Measurements from ENCODE around the gene VEZT. TPM values are rescaled to one million over a fixed set of nuclear protein-coding genes. Genes with fewer than 3 reads are reported as not detected.
"Not testable (repeated sequence)": the region's sequence is repeated elsewhere in the genome, so short reads cannot be mapped to it uniquely, and the experiment has no call there.

Gene VEZT
- total RNA-seq, 1 donor from 2014 or later, result 108 TPM

GRCh38 chr12:95224202-95225170, 6.9 kb downstream of the VEZT start:
- DNase-seq, result no peak

DNA sequence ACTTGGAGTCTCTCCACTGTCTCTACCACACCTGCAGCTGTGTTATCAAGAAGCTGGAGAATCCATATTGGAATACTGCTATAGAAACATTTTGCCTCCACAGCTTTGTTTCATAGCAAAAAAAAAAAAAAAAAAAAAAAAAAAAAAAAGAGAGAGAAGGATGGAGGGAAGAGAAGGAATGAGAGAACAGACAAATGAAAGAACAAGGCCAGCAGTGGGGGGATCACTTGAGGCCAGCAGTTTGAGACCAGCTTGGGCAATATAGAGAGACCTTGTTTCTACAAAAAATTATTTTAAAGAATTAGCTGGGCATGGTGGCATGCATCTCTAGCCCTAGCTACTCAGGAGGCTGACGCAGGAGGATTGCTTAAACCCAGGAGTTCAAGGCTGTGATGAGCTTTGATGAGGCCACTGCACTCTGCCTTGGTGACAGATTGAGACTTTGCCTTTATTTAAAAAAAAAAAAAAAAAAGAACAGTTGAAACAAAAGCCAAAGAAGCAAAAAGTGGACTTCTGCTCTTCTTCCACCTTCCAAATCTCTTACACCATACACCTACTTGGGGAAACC, 8.1 kb downstream of the VEZT start:
- no peak for DNase-seq

GRCh38 chr12:95227818-95228356, 10.3 kb downstream of the VEZT start:
- no peak for DNase-seq

DNA sequence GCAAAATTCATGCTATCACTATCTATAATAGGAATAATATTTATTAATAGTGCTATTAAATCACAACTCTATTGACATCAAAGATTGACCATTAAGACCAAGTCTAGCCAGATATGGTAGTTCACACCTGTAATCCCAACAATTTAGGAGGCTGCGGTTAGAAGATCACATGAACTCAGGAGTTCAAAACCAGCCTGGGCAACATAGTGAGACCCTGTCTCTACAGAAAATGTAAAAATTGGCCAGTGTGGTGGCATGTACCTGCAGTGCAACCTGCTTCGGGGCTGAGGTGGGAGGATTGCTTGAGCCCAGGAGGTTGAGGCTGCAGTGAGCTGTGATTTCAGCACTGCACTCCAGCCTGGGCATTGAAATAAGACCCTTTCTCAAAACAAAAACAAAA, 11.0 kb downstream of the VEZT start:
- no peak for DNase-seq

GRCh38 chr12:95229636-95230035, 12.0 kb downstream of the VEZT start:
- no peak for DNase-seq

DNA sequence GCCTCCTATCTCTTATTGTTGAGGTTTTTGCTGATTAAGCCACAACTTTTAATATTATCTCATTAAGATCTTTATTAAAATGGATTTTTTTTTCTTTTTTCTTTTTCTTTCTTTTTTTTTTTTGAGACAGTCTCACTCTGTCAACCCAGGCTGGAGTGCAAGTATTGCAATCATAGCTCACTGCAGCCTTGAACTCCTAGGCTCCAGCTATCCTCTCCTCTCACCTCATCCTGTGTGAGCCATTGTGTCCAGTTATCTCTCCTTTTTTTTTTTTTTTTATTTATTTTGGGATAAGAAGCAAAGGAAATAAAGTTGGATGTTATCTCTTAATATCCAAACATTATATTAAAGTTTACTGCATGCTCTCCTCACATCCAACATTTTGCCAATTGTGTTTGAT, 12.7 kb downstream of the VEZT start:
- DNase-seq, result no peak

- DNase-seq, result no peak
Measured at GRCh38 chr12:95231190-95231589, 13.6 kb downstream of the VEZT start.

GRCh38 chr12:95234187-95234586, 16.6 kb downstream of the VEZT start:
- not testable (repeated sequence) for DNase-seq

GRCh38 chr12:95235621-95236020, 18.0 kb downstream of the VEZT start:
- DNase-seq, result not testable (repeated sequence)

DNA sequence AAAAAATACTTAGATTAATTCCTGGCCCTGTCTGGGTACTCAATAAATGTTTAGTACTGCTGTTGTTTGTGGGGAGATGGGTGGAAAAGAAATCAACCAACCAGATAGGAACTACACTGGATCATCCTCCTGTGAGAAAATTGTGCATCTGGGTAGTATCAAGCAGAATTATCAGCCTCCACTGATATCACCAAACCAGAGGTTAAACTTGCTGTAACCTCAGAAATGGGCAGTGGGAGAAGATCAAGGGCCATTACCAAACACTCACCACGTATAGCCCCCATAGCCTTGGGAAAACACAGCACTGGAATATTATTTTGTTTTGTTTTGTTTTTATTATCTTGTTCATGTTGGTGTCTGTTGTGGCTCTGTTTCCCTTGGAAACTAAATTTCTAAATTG, 19.7 kb downstream of the VEZT start:
- no peak for DNase-seq

GRCh38 chr12:95238150-95238549, 20.5 kb downstream of the VEZT start:
- DNase-seq, result no peak

DNA sequence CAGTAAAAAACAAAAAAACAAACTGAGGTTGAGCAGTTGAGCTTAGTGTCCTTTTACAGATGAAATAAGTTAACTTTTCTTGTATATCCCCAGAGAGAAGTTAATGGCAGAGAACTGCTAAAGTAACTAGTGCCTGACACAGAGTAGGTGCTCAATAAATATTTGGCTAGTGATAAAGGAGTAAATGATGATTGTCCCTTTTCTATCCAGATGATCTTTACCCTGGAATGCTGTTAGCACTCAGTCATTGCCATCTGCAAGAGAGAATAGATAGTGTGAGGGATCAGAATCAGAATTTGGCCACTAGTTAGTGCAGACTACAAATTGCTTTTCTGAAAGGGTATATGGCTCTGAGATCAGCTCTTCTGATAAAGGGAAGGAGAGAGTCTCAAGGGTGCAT, 21.6 kb downstream of the VEZT start:
- no peak for DNase-seq

DNA sequence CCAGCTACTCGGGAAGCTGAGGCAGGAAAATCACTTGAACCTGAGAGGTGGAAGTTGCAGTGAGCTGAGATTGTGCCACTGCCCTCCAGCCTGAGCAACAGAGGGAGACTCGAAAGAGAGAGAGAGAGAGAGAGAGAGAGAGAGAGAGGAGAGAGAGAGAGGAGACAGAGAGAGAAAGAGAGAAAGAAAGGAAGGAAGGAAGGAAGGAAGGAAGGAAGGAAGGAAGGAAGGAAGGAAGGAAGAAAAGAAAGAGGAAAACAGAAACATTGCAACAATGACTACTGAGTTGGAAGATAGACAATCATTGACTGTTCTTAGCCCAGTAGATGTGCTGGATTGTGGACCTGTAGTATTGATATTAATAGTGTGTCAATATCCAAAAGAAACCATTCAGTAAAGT, 22.2 kb downstream of the VEZT start:
- DNase-seq, result not testable (repeated sequence)

- DNase-seq, result no peak
Measured at GRCh38 chr12:95240556-95240955, 22.9 kb downstream of the VEZT start.

GRCh38 chr12:95241138-95241537, 23.5 kb downstream of the VEZT start:
- not testable (repeated sequence) for DNase-seq

- no peak for DNase-seq
Measured at GRCh38 chr12:95241761-95242506, 24.3 kb downstream of the VEZT start.

- DNase-seq, result no peak
Measured at GRCh38 chr12:95243497-95244183, 26.0 kb downstream of the VEZT start.

DNA sequence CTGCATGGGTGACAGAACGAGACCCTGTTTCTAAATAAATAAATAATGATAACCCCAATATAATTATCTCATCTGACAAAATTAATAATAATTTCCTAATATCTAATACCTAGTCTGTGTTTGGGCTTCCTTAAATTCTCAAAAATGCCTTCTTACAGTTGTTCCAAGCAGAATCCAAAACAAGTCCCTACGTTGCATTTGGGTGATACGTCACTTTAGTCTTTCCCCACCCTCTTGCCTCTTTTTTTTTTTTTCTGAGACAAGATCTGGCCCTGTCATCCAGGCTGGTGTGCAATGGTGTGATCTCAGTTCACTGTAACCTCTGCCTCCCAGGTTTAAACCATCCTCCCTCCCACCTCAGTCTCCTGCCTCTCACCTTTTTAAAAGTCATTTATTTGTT, 26.7 kb downstream of the VEZT start:
- no peak for DNase-seq

- DNase-seq, result no peak
Measured at GRCh38 chr12:95248095-95248494, 30.5 kb downstream of the VEZT start.

GRCh38 chr12:95248604-95249360, 31.2 kb downstream of the VEZT start:
- DNase-seq, result no peak

DNA sequence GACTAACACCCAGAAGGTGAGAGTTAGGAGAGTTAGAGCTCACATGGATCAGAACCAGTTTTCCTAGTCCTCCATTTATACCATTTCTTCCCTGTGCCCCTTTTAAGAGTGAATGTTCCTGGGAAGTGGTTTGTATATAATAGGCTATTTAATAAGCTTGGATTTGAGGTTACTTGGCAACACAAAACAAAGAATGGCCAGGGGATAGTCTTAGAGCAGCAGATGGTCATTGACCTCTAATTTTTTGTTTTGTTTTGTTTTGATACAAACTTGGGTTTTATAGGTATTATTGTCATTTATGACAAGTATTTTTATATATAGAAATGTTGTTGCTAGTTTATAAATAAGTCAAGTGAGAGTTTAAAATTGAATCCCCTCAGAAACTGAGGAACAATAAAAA, 35.8 kb downstream of the VEZT start:
- no peak for DNase-seq

Measured in skin of body (tissue), 2 donors.